GM19238 (cell line): ENCODE results near the gene CLCN3.
"Not testable (repeated sequence)": the region's sequence is repeated elsewhere in the genome, so short reads cannot be mapped to it uniquely, and the experiment has no call there.

Experiments used
- DNase-seq: peaks from one replicate; pipeline ENCODE4 v3.0.0; 2011; ENCODE audit warnings: low spot score; ENCODE audit not compliant: insufficient read length

Gene CLCN3

DNA sequence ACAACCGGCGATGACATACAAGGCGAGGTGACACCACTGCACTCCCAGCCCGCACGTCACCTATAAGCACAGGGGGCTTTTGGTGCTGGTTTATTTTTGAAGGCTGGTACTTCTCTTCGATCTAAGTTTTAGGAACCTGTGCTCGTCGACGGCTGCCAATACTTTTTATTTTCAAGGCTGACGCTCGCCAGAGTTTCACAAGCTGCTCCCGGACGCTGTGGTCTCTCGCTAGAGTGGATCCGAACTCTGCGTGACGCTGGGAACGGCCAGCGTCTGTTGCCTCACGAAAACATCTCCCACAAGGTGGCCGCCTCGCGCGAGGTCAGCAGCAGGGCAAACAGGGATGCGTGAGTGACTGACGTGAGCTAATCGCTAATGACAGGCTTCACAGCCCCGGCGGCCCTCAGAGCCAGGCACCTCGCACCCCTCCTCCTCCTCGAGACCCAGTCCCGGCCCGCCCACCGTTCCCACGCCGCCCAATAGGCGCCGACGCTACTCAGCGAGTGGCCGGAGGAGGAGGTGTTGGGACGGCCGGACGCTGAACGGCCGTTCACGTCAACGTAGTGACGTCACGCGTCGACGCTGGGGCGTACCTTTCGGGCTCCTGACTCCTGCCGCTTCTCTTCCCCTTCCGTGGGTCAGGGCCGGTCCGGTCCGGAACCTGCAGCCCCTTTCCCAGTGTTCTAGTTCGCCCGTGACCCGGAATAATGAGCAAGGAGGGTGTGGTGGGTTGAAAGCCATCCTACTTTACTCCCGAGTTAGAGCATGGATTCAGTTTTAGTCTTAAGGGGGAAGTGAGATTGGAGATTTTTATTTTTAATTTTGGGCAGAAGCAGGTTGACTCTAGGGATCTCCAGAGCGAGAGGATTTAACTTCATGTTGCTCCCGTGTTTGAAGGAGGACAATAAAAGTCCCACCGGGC, at the start of gene CLCN3:
TSS of gene CLCN3 (plus strand) at position 621 of the 922 bp plus-strand sequence. CDS start 15,351 bp downstream, outside the sequence.
- peak; percentile 83 for DNase-seq

DNA sequence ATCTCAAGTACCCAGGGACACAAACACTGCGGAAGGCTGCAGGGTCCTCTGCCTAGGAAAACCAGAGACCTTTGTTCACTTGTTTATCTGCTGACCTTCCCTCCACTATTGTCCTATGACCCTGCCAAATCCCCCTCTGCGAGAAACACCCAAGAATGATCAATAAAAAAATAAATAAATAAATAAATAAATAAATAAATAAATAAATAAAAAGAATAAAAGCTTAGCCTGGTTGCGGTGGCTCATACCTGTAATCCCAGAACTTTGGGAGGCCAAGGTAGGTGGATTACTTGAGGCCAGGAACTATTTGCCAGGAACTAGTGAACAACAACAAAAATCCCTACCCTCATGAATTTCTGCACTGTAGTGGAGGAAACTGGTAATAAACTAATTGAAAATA, 49.4 kb upstream of the CLCN3 start:
- DNase-seq: not testable (repeated sequence)

DNA sequence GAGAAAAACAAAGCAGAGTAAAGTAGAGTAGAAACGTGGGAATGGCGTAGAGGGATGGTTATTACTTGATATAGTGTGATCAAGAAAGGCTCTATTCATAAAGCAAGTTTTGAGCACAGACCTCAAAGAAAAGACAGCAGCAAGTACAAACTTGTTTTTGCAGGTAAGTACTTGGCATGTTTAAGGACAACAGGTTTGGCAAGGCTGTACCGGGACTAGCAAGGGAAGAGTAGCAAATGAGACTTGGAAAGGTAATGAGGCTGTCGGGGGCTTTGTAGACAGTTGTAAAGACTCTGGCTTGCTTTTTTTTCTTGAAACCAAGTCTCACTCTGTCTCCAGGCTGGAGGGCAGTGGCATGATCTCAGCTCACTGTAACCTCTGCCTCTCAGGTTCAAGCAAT, 48.9 kb upstream of the CLCN3 start:
- DNase-seq: no peak

DNA sequence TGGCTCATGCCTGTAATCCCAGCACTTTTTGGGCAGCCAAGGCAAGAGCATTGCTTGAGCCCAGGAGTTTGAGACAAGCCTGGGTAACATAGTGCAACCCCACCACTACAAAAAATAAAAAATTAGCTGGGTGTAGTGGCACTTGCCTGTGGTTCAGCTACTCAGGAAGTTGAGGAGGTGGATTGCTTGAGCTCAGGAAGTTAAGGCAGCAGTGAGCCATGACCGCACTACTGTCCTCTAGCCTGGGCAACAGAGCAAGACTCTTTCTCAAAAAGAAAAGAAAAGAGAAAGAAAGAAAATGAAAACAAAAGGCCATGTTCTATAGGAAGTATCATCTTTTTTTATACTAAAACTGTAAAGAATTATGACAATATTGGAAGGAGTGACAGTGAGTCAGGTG, 46.5 kb upstream of the CLCN3 start:
- DNase-seq: no peak

DNA sequence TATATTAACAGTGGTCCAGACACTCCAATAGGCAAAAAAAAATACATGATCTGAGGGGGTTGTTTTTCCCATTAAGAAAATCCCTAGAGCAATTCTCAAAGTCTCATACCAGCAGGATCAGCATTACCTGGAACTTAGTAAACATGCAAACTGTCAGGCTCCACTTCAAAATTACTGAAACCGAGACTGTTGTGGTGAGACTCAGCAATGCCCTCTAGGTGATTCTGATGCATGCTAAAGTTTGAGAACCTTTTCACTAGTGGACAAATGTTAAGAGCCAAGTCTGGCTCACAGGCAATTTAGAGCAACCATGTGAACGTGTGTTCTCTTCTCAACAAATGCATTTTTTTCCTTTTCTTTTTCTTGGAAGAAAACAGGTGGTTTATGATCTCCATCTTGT, 38.2 kb upstream of the CLCN3 start:
- DNase-seq: no peak

DNA sequence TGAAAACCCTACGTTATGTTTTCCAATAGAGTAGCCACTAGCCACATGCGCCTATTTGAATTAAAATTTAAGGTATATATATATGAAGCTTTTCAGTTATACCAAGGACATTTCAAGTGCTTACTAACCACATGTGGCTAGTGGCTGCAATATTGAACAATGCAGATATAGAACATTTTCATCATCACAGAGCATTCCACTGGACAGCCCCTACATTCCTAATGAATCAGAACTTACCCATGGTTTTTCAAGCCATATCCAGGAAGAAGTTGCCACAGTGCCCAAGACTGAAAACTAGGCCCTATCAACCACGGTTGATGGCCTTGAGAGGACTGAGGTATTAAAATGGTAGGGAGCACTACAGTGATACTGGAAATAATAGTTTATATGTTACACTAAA, 37.7 kb upstream of the CLCN3 start:
- DNase-seq: no peak

DNA sequence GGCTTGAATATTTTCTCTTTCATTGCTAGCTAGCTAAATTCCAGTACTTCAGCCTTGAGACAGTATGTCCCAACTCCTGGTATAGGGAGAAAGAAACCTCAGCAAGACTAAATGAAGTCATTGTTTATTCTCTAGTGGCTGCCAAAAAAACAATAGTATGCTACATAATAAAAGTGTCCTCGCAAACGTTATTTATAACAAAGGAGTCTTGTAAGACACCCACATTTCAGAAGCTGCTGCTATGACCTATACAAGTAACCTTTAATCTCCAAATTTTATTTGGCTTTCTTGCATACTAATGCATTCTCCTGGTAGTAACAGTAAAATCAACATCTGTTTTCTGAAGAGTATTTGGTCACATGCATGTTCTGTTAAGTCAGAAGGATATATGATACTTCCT, 36.8 kb upstream of the CLCN3 start:
- DNase-seq: no peak

DNA sequence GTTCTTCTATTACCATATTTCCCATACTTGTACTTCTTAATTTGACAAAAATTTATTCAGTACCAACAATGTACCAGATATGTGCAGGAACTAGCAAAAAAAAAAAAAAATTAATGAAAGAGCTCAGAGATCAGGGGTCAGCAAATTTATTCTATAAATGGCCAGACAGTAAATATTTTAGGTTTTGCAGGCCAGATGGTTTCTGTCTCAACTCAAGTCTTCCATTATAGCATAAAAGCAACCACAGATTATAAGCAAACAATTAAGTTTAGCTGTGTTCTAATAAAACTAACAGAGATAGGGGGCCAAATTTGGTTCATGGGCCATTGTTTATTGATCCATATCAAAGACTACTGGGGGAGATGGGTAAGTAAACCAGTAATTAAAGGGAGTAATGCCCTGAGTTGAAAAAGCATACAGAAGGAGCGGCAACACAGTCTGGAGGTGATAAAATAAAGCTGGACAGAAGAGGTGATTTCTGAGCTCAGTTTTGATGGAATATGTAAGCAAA, 27.3 kb upstream of the CLCN3 start:
- DNase-seq: no peak

DNA sequence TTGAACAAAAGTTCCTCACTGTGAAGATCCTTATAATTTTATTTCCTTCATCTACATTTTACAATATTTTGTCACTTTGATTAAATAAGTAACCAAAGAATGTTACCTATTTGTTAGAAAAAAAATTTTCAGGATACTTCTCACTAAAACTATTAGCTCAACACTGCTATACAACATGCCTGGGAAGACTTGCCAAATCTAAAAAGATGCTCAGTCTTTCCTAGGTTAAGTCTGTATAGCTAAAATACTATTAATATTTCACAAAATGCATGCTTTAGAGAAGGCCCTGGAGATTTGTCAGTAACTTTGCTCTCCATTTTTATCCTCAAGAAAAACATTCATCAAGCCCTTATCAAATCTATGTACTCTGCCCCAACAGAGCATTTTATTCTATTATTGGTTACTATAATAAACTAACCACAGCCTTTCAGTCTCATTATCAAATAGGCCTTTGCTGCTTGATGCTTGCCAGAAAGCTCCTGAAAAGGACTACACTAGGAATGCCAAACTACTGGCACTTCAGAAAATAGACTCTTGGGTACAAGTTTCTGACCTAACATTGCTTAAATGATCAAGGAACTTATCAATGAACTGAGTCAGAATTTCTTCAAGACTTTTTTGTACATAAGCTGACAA, 25.7 kb upstream of the CLCN3 start:
- DNase-seq: no peak

DNA sequence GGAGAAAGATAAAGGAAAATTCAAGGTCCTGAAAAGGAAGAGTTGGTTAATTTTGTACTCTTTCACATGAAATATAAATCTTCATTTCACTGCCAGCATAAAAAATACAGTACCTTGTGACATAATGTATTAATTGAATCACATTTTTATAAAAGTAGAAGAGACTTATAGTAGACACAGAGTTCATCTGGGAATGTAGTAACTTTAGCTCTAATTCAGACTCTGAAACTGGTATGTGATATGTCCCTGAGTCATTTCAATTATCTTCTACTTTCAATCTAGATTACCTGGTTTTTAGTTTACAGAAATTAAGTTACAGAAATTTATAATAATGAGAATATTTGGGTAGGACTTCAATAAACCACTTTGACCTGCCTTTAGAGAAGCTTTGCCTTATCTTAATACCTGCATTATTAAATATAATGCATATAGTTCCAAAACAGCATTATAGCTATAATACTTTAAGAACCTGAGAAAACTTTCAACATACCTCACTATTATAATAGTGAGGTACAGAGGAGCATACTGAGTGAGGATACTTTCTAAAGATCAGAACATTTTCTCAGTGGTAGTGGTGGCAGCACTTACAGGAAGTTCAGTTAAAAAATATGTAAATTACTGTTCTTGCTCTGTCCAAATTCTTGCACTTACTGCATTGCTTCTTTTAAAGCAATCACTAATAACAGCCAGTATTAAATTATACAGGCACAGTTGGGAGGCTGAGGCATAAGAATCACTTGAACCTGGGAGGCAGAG, 19.2 kb upstream of the CLCN3 start:
- no peak for DNase-seq

DNA sequence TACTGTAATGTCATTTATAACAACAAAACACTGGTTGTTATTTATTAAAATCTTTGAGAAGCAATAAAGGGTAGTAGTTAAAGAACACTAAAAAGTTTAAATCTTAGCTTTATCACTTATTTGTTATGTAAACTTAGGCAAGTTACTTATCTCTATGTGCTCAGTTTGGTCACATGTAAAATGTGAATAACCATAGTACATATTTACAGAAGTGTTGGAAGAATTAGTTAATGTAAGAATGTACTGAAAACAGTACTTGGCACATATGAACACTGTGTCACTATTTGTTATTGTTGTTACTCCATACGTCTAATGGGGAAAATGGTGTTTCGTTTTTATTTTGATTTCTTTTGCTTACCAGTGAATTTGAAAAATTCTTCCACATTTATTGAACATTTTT, 17.1 kb upstream of the CLCN3 start:
- no peak for DNase-seq

DNA sequence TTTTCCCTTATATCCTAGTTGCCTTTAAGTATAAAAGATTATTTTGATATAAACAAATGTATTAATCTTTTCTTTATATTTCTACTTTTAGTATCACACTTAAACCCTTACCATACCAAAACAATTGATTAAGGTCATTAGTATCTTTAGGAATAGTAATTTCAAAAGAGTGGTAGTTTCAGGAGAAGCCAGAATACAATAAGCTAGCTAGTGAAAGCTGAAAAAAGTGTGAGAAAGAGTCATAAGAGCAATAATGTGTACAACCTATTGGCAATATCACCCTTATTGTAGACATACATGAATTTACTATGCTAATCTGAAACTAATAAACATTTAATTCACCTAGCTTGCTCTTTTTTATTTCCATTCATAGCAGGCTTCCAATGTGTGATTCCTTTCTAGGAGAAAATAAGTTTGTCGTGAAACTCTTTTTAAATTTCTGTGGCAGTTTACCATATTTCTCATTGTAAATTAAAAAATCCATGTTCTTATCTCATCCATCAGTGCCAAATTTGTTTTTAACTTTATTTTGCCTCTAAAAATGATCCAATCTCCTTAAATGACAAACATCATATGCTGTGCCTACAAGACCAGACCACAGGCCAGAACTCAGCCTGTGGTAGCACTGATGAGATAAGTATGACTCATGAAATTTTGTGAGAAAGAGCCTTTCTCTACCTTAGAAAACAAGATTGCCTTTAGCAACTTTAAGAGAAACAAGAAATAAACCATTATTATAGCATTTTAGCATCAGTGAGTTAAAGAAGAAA, 16.1 kb upstream of the CLCN3 start:
- DNase-seq: no peak

DNA sequence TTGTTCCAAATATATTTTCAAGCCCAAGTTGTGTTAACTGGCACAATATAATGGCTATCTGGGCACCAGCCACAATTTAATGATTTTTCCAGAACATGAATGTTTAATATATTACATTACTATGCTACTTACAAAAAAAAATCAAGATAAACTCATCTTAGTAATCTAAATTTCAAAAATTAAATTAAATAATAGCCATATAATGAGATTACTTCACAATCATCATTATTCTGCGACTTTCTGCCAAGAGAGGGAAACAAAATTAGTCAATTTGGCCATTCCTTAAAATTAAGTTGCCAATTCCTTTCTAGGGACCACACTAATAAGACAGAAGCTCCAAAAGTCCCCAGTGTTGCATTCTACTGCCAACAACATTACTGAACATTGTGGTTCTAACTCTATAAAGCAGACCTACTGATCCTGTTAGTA, 15.5 kb upstream of the CLCN3 start:
- no peak for DNase-seq

DNA sequence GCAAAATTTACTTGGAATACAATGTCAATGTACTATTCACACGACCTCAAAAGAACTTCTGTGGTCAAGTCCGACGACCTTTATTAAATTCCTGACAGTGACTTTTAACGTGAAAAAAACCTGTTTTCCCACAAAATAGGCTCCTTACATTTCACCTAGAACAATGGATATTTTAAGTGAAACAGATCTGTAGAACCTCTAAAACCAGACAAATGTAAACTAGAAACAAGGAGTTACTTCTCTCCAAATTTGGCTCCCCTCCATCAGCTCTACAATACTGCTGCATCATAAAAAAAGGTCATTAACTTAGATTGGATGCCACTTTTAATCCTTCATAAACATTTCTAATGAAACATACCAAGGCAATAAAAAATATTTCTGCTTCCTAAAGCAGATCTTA, 9.2 kb upstream of the CLCN3 start:
- no peak for DNase-seq

DNA sequence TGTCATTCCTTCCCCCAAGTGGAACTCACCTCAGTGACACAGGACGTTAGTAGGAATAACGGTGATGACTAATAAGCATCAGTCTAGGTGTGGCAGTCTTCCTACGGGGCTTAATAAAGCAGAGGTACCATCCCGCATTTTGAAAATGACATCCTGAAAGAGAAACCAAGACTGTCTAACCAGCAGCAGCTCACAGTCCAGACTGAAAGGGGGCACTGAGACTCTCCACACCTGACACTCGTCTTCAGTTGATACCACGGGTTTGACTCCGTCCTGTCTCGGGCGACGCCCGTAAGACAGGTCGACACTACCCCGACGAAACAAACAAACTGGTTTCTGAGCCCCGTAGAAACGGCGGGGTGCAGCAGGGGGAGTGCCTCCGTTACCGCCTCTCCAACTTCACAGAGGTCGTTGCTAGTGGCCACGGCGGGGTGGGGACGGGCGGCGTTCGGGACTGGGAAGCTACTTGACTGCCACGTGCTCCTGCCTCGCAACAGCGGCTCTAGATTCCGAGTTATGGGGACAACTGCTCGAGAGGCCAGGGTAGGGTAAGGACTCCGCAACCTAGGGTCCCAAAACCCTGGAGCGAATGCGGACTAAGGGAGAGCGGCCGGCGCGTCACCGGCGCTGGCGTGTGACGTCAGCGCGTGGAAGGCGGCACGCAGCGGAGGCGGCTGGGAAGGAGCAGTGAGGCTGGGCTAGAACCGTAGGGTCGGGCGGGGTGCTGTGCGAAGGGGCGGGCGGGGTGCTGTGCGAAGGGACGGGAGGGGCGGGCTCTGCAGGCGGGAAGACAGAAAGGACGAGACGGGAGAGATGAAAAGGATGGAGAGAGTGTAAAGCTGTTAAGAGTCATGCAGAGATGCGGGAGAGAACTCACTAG, 8.1 kb upstream of the CLCN3 start, which contains the start of gene NEK1:
TSS of gene NEK1 (minus strand) at position 593 of the 880 bp plus-strand sequence. CDS start 9,953 bp downstream, outside the sequence.
- DNase-seq: peak; percentile 72

DNA sequence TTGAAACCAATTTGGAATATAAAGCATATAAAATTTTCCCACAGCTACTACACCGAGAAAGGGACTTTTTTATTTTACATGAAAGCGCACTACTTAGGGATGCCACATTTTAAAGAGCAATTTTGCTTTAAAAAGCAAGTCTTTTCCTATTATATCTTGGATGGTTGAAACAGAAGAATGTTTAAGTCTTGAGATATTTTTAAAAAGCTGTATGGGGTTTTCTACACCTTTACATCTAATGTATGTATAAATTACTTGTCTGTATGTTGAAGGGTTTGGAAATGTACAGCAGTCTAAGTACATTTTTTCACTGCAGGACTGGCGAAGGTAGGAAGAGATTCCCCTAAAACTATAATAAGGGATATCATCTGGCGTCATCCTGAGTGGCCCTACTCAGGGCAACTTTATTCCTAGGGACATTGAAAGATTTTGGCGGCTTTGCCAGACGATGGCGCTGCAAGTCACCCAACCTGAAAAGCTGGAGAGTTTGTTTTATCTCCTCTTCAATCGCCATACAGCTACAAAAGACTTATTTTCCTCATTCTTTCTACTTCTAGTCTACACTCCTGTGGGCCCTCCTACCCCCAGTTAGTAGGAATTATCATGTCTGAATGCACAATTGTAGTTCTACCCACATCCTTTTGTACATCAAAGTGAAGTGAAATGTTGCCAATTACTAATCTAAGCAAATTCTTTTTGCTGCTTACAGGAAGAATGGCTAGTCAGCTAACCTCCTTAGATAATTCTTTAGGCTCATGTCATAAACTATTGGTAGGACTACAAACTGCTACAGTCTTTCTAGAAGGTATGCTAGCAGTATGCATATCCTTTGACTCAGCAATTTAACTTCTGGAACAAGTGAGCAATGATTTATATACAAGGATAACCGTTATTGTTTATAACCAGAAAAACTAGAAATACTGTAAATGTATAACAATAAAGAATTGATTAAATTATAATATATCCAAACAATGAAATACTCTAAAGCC, 7.2 kb upstream of the CLCN3 start:
- DNase-seq: no peak

DNA sequence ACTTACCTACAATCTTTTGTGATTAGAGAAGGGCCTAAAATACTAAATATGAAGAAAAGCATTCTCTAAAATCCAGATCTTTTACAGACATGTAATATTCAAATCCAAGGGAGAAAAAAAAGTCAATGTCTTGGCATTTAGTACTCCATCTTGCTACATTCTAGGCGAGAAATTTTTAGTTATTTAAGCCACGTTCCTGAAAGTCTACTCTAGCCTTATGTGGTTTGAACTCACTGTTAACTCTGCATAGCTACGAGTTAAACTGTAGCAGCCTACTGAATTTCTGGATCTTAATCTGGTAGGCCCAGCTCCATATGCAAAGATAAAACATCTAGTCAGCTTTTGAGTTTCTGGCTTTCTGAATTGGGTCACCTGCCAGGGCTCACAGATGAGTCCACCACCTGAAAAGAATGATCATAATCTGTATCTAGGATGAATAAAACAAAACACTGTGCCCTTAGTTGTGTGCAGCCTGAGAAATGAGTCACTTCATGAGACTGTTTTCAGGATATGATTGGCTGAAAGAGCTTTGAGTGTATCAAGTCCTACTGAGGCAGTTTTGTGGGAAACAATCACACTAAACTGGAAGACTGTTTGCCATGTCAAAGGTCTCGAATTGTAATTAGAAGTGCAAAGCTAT, 4.8 kb upstream of the CLCN3 start:
- DNase-seq: no peak

DNA sequence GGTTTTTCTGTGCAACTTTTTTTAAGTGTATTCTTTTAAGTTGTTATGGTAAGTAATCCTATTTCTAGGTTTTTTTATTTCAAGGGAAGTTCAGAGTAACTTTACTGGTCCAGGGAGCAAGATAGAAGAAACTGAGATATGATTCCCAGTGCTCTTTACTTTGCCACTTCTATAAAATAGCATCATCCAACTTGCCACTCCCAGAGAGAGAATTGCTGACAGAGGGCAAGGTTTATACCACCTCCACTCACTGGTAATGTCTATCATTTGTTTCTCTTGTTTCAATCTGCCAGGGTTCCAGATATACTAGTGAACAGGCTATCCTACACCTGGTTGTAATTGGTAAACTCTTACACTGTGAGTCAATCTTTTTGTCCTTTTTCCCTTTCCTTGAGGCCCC, 3.5 kb upstream of the CLCN3 start:
- DNase-seq: no peak
